IMR-90 (cell line): ENCODE measurements around the gene TIAM2. TPM values are rescaled to one million over a fixed set of nuclear protein-coding genes. Genes with fewer than 3 reads are reported as not detected.

Experiments
- ATAC-seq: fragments of 200-7000 bp; cut with Tn5 transposase; 2 replicates; pipeline ENCODE4 v1.9.1; 2020; ENCODE audit warnings: low read depth, mild to moderate bottlenecking, moderate library complexity
- BruUV-seq: library from RNA; stranded (reverse); fragments of 400-500 nt; replicated peaks from 2 replicates; lab custom pipeline; 2021; lab: Mats Ljungman, UMichigan
- CTCF ChIA-PET: fragments of 300-600 bp; formaldehyde crosslinking; extraction: SDS; loops from one replicate; lab custom pipeline; 2021; ENCODE audit warnings: antibody characterized with exemption; lab: Yijun Ruan, JAX
- POLR2A ChIA-PET: fragments of 300-600 bp; sonication (Branson Sonifier 250); formaldehyde crosslinking; loops from one replicate; lab custom pipeline; 2022; ENCODE audit warnings: antibody characterized with exemption; ENCODE audit not compliant: unreplicated experiment; lab: Charles Lee
- DNase-seq: peaks from one replicate; pipeline ENCODE4 v3.0.0; 2013
- H2AFZ ChIP-seq: replicated peaks from 2 replicates; pipeline ENCODE3; 2013; ENCODE audit warnings: low read length, mild to moderate bottlenecking; ENCODE audit not compliant: poor library complexity
- H2AK5ac ChIP-seq: 2 replicates; pipeline ENCODE4 v1.6.1; 2013; ENCODE audit warnings: low read depth, low read length, inconsistent platforms
- H2AK9ac ChIP-seq: replicated peaks from 2 replicates; pipeline ENCODE3; 2013; ENCODE audit warnings: mild to moderate bottlenecking, low read depth, low read length, moderate library complexity; ENCODE audit not compliant: poor library complexity
- H2BK120ac ChIP-seq: 2 replicates; pipeline ENCODE4 v1.6.1; 2013; ENCODE audit warnings: low read depth, low read length, inconsistent platforms
- H2BK15ac ChIP-seq: 3 replicates; pipeline ENCODE4 v1.6.1; 2013; ENCODE audit warnings: low read depth, low read length, inconsistent platforms
- H2BK20ac ChIP-seq: 2 replicates; pipeline ENCODE4 v1.6.1; 2013; ENCODE audit warnings: low read depth, mild to moderate bottlenecking, inconsistent platforms, low read length, moderate library complexity
- H2BK5ac ChIP-seq: 2 replicates; pipeline ENCODE4 v1.6.1; 2013; ENCODE audit warnings: mild to moderate bottlenecking, low read depth, low read length, inconsistent platforms; ENCODE audit not compliant: poor library complexity, severe bottlenecking
- H3K14ac ChIP-seq: replicated peaks from 2 replicates; pipeline ENCODE4 v1.6.1; 2013; ENCODE audit warnings: low read depth, low read length, inconsistent platforms
- H3K18ac ChIP-seq: 2 replicates; pipeline ENCODE4 v1.6.1; 2013; ENCODE audit warnings: low read depth, low read length, control low read depth
- H3K23ac ChIP-seq: 2 replicates; pipeline ENCODE4 v1.6.1; 2013; ENCODE audit warnings: low read depth, low read length, inconsistent platforms
- H3K27ac ChIP-seq: 2 replicates; pipeline ENCODE4 v1.5.1; 2013; ENCODE audit warnings: mild to moderate bottlenecking, control low read depth, low read length; ENCODE audit not compliant: insufficient read depth
- H3K27me3 ChIP-seq: 2 replicates; pipeline ENCODE4 v1.6.1; 2013; ENCODE audit warnings: low read length; ENCODE audit not compliant: control insufficient read depth, insufficient read depth
- H3K36me3 ChIP-seq: 2 replicates; pipeline ENCODE4 v1.6.1; 2013; ENCODE audit warnings: low read length, mixed read lengths; ENCODE audit not compliant: control insufficient read depth, insufficient read depth
- H3K4ac ChIP-seq: 2 replicates; pipeline ENCODE4 v1.6.1; 2013; ENCODE audit warnings: low read depth, low read length, inconsistent platforms
- H3K4me1 ChIP-seq: 2 replicates; pipeline ENCODE4 v1.6.1; 2013; ENCODE audit warnings: low read length, mixed read lengths; ENCODE audit not compliant: control insufficient read depth, insufficient read depth
- H3K4me2 ChIP-seq: 2 replicates; pipeline ENCODE4 v1.6.1; 2013; ENCODE audit warnings: low read depth, mild to moderate bottlenecking, control low read depth, low read length, moderate library complexity
- H3K4me3 ChIP-seq: 2 replicates; pipeline ENCODE4 v1.5.1; 2013; ENCODE audit warnings: low read depth, mild to moderate bottlenecking, control low read depth, low read length, moderate library complexity; ENCODE audit not compliant: insufficient read depth
- H3K56ac ChIP-seq: 2 replicates; pipeline ENCODE4 v1.6.1; 2013; ENCODE audit warnings: low read length, inconsistent platforms; ENCODE audit not compliant: insufficient read depth; ENCODE audit errors: extremely low read depth
- H3K79me1 ChIP-seq, 2 experiments: 2 replicates each; pipeline ENCODE4 v1.6.1; 2013; ENCODE audit warnings: low read length in 2 of 2, inconsistent platforms in 1 of 2, low read depth in 1 of 2
- H3K9ac ChIP-seq: 2 replicates; pipeline ENCODE4 v1.6.1; 2013; ENCODE audit warnings: low read depth, low read length, control low read depth
- H3K9me1 ChIP-seq: 2 replicates; pipeline ENCODE4 v1.6.1; 2013; ENCODE audit warnings: low read length, inconsistent platforms; ENCODE audit not compliant: insufficient read depth
- H3K9me3 ChIP-seq: 2 replicates; pipeline ENCODE4 v1.6.1; 2013; ENCODE audit warnings: low read length; ENCODE audit not compliant: control insufficient read depth, insufficient read depth
- H4K20me1 ChIP-seq: 2 replicates; pipeline ENCODE4 v1.6.1; 2013; ENCODE audit warnings: low read length, inconsistent platforms; ENCODE audit not compliant: insufficient read depth
- H4K5ac ChIP-seq: 2 replicates; pipeline ENCODE4 v1.6.1; 2013; ENCODE audit warnings: mild to moderate bottlenecking, low read depth, low read length, control low read depth
- H4K8ac ChIP-seq, 2 experiments: 2 replicates each; pipeline ENCODE4 v1.6.1; 2013; ENCODE audit warnings: low read depth in 2 of 2, low read length in 2 of 2, control low read depth in 1 of 2, inconsistent platforms in 1 of 2
- H4K91ac ChIP-seq: 2 replicates; pipeline ENCODE4 v1.6.1; 2013; ENCODE audit warnings: low read depth, low read length, inconsistent platforms; ENCODE audit not compliant: insufficient read depth
- BHLHE40 ChIP-seq: fragments of 150-350 bp; IDR thresholded peaks from 2 replicates; pipeline ENCODE4 v1.6.1; 2016; ENCODE audit warnings: mild to moderate bottlenecking, low read depth, low read length
- MAFK ChIP-seq: IDR thresholded peaks from 2 replicates; pipeline ENCODE4 v1.6.1; 2012; ENCODE audit warnings: low read depth, low read length, improper control_type of control experiment
- MAZ ChIP-seq: IDR thresholded peaks from 2 replicates; pipeline ENCODE4 v1.6.1; 2012; ENCODE audit warnings: low read depth, mild to moderate bottlenecking, low read length, improper control_type of control experiment, moderate library complexity, borderline replicate concordance
- MXI1 ChIP-seq: IDR thresholded peaks from 2 replicates; pipeline ENCODE4 v1.6.1; 2012; ENCODE audit warnings: low read depth, mild to moderate bottlenecking, low read length, moderate library complexity, borderline replicate concordance
- NFE2L2 ChIP-seq: fragments of 150-350 bp; IDR thresholded peaks from 2 replicates; pipeline ENCODE4 v1.6.1; 2016; ENCODE audit warnings: low read depth, mild to moderate bottlenecking, low read length
- POLR2A ChIP-seq: IDR thresholded peaks from 2 replicates; pipeline ENCODE4 v1.6.1; 2012; ENCODE audit warnings: mild to moderate bottlenecking, low read depth, low read length
- RAD21 ChIP-seq: IDR thresholded peaks from 2 replicates; pipeline ENCODE4 v1.6.1; 2012; ENCODE audit warnings: low read length, improper control_type of control experiment
- RCOR1 ChIP-seq: IDR thresholded peaks from 2 replicates; pipeline ENCODE4 v1.6.1; 2012; ENCODE audit warnings: mild to moderate bottlenecking, low read length, improper control_type of control experiment; ENCODE audit not compliant: insufficient replicate concordance
- WGBS, 2 experiments: methylation state at CpG; one replicate each; pipeline versions ENCODE4 v1.1.5 to v1.1.7; 2013; ENCODE audit warnings: missing lambda C conversion rate in 2 of 2; ENCODE audit not compliant: insufficient read length in 1 of 2; ENCODE audit errors: extremely low coverage in 2 of 2; 5-methylcytosine and 5-hydroxymethylcytosine counted together
- dilution Hi-C: fragments of 300-500 bp; cut with HindIII; formaldehyde crosslinking; loops from one replicate; pipeline ENCODE4 v1.14.3; 2018; ENCODE audit warnings: low sequenced_read_pairs; ENCODE audit not compliant: unreplicated experiment
- in situ Hi-C: fragments of 300-500 bp; cut with MboI; formaldehyde crosslinking; loops from 3 replicates; pipeline ENCODE4 v1.14.3; 2019; ENCODE audit warnings: low sequenced_read_pairs, inconsistent platforms, mixed read lengths
- intact Hi-C: fragments of 100-400 bp; cut with micrococcal nuclease; formaldehyde crosslinking; loops from 2 replicates; pipeline ENCODE4 v1.10.0; 2022
- polyA plus RNA-seq, 3 experiments: library from polyadenylated mRNA; depleted of rRNA; stranded (reverse); fragments of >200 nt; gene quantifications; 2 replicates each; pipeline ENCODE4 v1.2.3, GENCODE V29; 2012; ENCODE audit warnings: low replicate concordance in 1 of 3
- total RNA-seq: library from RNA; depleted of rRNA; stranded (reverse); fragments of >200 nt; gene quantifications from 2 replicates; pipeline ENCODE4 v1.2.3, GENCODE V29; 2012
- TF ChIP-seq, protein P1 (sequence below): fragments of 150-350 bp; IDR thresholded peaks from 2 replicates; pipeline ENCODE4 v1.6.1; 2017; ENCODE audit warnings: mild to moderate bottlenecking, antibody characterized with exemption, low read length, low read depth
- TF ChIP-seq, protein P2 (sequence below): fragments of 150-350 bp; IDR thresholded peaks from 2 replicates; pipeline ENCODE4 v1.6.1; 2016; ENCODE audit warnings: low read depth, mild to moderate bottlenecking, low read length, moderate library complexity, borderline replicate concordance

TIAM2 gene
- total and polyA plus RNA-seq, 2 of the 4 experiments (the other 2 are of a cell fraction) = 3.1 to 4.7 TPM

DNA sequence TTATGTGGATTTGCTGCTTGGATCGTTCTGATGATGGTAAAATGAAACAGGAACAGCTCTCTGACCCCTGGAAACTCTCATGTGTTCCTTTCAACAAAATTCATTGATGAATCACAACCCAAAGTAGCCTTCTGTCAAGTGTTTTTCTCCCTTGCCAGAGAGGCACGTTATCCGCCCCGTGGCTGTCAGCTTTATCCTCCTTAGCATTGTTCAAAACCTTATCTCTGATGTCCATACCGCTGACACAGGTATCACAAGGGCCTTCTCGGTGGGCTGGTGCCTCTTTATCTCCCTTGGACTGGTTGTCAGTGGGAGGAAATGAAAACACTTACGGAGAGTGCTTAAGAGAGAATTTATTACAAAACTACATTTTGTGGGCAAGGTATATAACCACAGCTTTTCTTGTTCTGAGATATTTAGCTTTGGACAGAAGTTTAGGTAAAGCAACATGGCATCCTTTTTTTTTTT, 84.9 kb downstream of the TIAM2 start:
- Histone ChIP-seq H3K4ac (no peak overlapping the region), H3K18ac (no peak overlapping the region), H3K9me3 (no peaks in the 10 kb centered on the region), H3K79me1 (no peaks in the 10 kb centered on the region), H2BK20ac (0 out of 2 replicates have a peak overlapping the region, but pooled peaks have one; percentile 12), H2BK120ac (no peak overlapping the region), H3K4me3 (no peak overlapping the region), H3K56ac (no peak overlapping the region), H3K27me3 (no peaks in the 10 kb centered on the region), H2AFZ (no peak overlapping the region), H2AK9ac (peak overlapping the region; percentile 39), H3K4me1 (peaks cover 2% of the 10 kb centered on the region; the same call in 1 of the 2 replicates), H3K14ac (0 out of 2 replicates have a peak overlapping the region, but pooled peaks have one; percentile 9), H2AK5ac (no peak overlapping the region), H3K9ac (no peak overlapping the region), H2BK15ac (no peak overlapping the region), H4K91ac (no peak overlapping the region; the same call in 1 of the 2 replicates), H4K5ac (no peak overlapping the region), H2BK5ac (no peak overlapping the region), H3K36me3 (no peaks in the 10 kb centered on the region), H3K4me2 (no peak overlapping the region), H4K20me1 (no peaks in the 10 kb centered on the region), H3K27ac (no peak overlapping the region), H4K8ac (no peak overlapping the region), H3K23ac (no peak overlapping the region), H3K9me1 (0 out of 2 replicates have a peak, but pooled peaks cover 8% of the 10 kb centered on the region)
- dilution Hi-C loops (no loop called here), in situ Hi-C loops (no loop called here), intact Hi-C loops (no loop called here)
- ChIA-PET CTCF (interaction anchor here (0.6 to 1.1 kb wide), 4 partner anchors 9 to 746 kb away, joined by 3 to 6 read pairs (median 3); no protein-coding TSS in a partner anchor), POLR2A (no interaction called here)
- no peak for TF ChIP-seq BHLHE40
- no peak for TF ChIP-seq POLR2A
- TF ChIP-seq MAFK = no peak
- TF ChIP-seq, protein P1, sequence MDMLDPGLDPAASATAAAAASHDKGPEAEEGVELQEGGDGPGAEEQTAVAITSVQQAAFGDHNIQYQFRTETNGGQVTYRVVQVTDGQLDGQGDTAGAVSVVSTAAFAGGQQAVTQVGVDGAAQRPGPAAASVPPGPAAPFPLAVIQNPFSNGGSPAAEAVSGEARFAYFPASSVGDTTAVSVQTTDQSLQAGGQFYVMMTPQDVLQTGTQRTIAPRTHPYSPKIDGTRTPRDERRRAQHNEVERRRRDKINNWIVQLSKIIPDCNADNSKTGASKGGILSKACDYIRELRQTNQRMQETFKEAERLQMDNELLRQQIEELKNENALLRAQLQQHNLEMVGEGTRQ = no peak
- TF ChIP-seq, protein P2, sequence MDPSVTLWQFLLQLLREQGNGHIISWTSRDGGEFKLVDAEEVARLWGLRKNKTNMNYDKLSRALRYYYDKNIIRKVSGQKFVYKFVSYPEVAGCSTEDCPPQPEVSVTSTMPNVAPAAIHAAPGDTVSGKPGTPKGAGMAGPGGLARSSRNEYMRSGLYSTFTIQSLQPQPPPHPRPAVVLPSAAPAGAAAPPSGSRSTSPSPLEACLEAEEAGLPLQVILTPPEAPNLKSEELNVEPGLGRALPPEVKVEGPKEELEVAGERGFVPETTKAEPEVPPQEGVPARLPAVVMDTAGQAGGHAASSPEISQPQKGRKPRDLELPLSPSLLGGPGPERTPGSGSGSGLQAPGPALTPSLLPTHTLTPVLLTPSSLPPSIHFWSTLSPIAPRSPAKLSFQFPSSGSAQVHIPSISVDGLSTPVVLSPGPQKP = no peak
- TF ChIP-seq MAZ = no peak
- no peak for TF ChIP-seq NFE2L2
- TF ChIP-seq RAD21 = no peak
- no peak for TF ChIP-seq MXI1
- TF ChIP-seq RCOR1 = no peak
- no CpG with 5 or more reads among the region's 7 CpGs for WGBS, 2 experiments
- no peak for DNase-seq
- no TSS peak for BruUV-seq
- no peak for ATAC-seq
